Right cardiac atrium (tissue), 5 donors: ENCODE measurements around the gene PLEKHG4B. TPM values are rescaled to one million over a fixed set of nuclear protein-coding genes. Genes with fewer than 3 reads are reported as not detected.
"Not testable (repeated sequence)": the region's sequence is repeated elsewhere in the genome, so short reads cannot be mapped to it uniquely, and the experiment has no call there.

Source experiments
- ATAC-seq, 2 donors: fragments of 200-7000 bp; cut with Tn5 transposase; one replicate each; pipeline versions ENCODE4 v1.8.0 to v1.9.1; 2020; ENCODE audit warnings: moderate library complexity in 2 of 2, mild to moderate bottlenecking in 1 of 2
- DNase-seq, 3 donors: peaks; one replicate each; pipeline ENCODE4 v3.0.0-alpha.2; 2020
- H3K27ac ChIP-seq: one replicate; pipeline ENCODE4 v1.5.1; 2013; ENCODE audit warnings: mild to moderate bottlenecking, low read length, control low read depth, moderate library complexity
- H3K27me3 ChIP-seq: one replicate; pipeline ENCODE4 v1.6.1; 2013; ENCODE audit not compliant: control insufficient read depth, insufficient read depth
- H3K4me1 ChIP-seq: one replicate; pipeline ENCODE4 v1.6.1; 2013; ENCODE audit warnings: low read length; ENCODE audit not compliant: control insufficient read depth, insufficient read depth
- H3K4me3 ChIP-seq: one replicate; pipeline ENCODE4 v1.5.1; 2013; ENCODE audit warnings: low read length, control low read depth
- H3K9me3 ChIP-seq: one replicate; pipeline ENCODE4 v1.6.1; 2013; ENCODE audit warnings: low read length; ENCODE audit not compliant: control insufficient read depth
- WGBS: extraction: QIAGEN DNeasy Blood & Tissue Kit; methylation state at CpG from one replicate; pipeline ENCODE4 v1.1.7; 2013; 5-methylcytosine and 5-hydroxymethylcytosine counted together
- intact Hi-C, 4 donors: fragments of 100-400 bp; cut with DNase I; formaldehyde crosslinking; loops; one replicate each; pipeline versions ENCODE4 v1.11.0 to v1.14.0; 2022 to 2023
- polyA plus RNA-seq: library from polyadenylated mRNA; stranded (reverse); fragments of 200-250 nt; gene quantifications from one replicate; pipeline ENCODE4 v1.2.3, GENCODE V29; 2013
- total RNA-seq, 4 donors: library from RNA; stranded (reverse); fragmentation: NEBNext Ultra II Directional; extraction: Animal tissue kit (Norgen Biotek cat#: 25700); gene quantifications; one replicate each; pipeline ENCODE4 v1.2.1, GENCODE V29; 2021
- donor health status: healthy with polysubstance abuse.
- donor health status: DM: no; HTN: yes; CAD: no.
- donor health status: DM: no; HTN: no; CAD: no.
- donor health status: DM: no; HTN: yes; CAD: no; lungs with severe emphysema.
- donor health status: DM: yes; HTN: yes; CAD: no.

Gene PLEKHG4B
- total and polyA plus RNA-seq, 5 donors, result under 0.01 to 0.06 TPM; not detected in 3

- Histone ChIP-seq H3K4me3 (peak overlapping the region; percentile 3), H3K27ac (peak overlapping the region; percentile 34), H3K27me3 (no peaks in the 10 kb centered on the region), H3K9me3 (no peaks in the 10 kb centered on the region), H3K4me1 (peaks cover 3% of the 10 kb centered on the region)
- WGBS, result 89% methylated on average over 17 of the region's 17 CpGs
- ATAC-seq (no peak), DNase-seq (peak in 2 of 3 donors; percentile 46 to 60)
- intact Hi-C loops, result no loop called here
Measured at GRCh38 chr5:192970-193831, 101.2 kb downstream of the PLEKHG4B start.

GRCh38 chr5:194102-194501 lies 102.1 kb downstream of the PLEKHG4B start:
- WGBS, result 67% methylated on average over 15 of the region's 15 CpGs
- peak overlapping the region; percentile 46 for H3K27ac ChIP-seq
- no peak overlapping the region for H3K4me3 ChIP-seq
- no peaks in the 10 kb centered on the region for H3K27me3 ChIP-seq
- peak; percentile 9 to 23 for ATAC-seq
- DNase-seq, result peak in 2 of 3 donors; percentile 64 to 76
- H3K9me3 ChIP-seq, result no peaks in the 10 kb centered on the region
- peaks cover 2% of the 10 kb centered on the region for H3K4me1 ChIP-seq
- intact Hi-C loops, result no loop called here

GRCh38 chr5:194603-195209 lies 102.7 kb downstream of the PLEKHG4B start:
- H3K4me1 ChIP-seq, result peaks cover 2% of the 10 kb centered on the region

GRCh38 chr5:195401-196160 lies 103.6 kb downstream of the PLEKHG4B start:
- Histone ChIP-seq H3K9me3 (no peaks in the 10 kb centered on the region), H3K27me3 (no peaks in the 10 kb centered on the region), H3K4me3 (no peak overlapping the region), H3K27ac (no peak overlapping the region), H3K4me1 (no peaks in the 10 kb centered on the region)
- ATAC-seq (no peak), DNase-seq (peak in 1 of 3 donors; percentile 35)
- intact Hi-C loops, result no loop called here
- WGBS, result 79% methylated on average over 33 of the region's 33 CpGs

More at GRCh38 chr5:194603-195209, 102.7 kb downstream of the PLEKHG4B start:
- ATAC-seq, result no peak
- H3K27me3 ChIP-seq, result no peaks in the 10 kb centered on the region
- peak overlapping the region; percentile 50 for H3K27ac ChIP-seq
- intact Hi-C loops, result no loop called here
- H3K4me3 ChIP-seq, result no peak overlapping the region
- H3K9me3 ChIP-seq, result no peaks in the 10 kb centered on the region
- WGBS, result 91% methylated on average over 36 of the region's 36 CpGs
- peak in 1 of 3 donors; percentile 58 for DNase-seq

GRCh38 chr5:196350-196749 lies 104.4 kb downstream of the PLEKHG4B start:
- ATAC-seq (no peak), DNase-seq (peak in 1 of 3 donors; percentile 48)
- no peaks in the 10 kb centered on the region for H3K9me3 ChIP-seq
- 77% methylated on average over 9 of the region's 10 CpGs for WGBS
- H3K4me3 ChIP-seq, result no peak overlapping the region
- no peaks in the 10 kb centered on the region for H3K27me3 ChIP-seq
- H3K4me1 ChIP-seq, result no peaks in the 10 kb centered on the region
- intact Hi-C loops, result no loop called here
- no peak overlapping the region for H3K27ac ChIP-seq

GRCh38 chr5:197031-197430 lies 105.1 kb downstream of the PLEKHG4B start:
- intact Hi-C loops, H3K27me3 ChIP-seq, H3K4me3 ChIP-seq, ATAC-seq, H3K27ac ChIP-seq, H3K4me1 ChIP-seq, H3K9me3 ChIP-seq: not testable (repeated sequence)
- WGBS, result 73% methylated on average over 18 of the region's 18 CpGs
- peak in 1 of 3 donors; percentile 59 for DNase-seq

- intact Hi-C loops, result no loop called here
- Histone ChIP-seq H3K4me1 (no peaks in the 10 kb centered on the region), H3K4me3 (no peak overlapping the region), H3K9me3 (no peaks in the 10 kb centered on the region), H3K27me3 (no peaks in the 10 kb centered on the region), H3K27ac (no peak overlapping the region)
- 75% methylated on average over 12 of the region's 12 CpGs for WGBS
- DNase-seq (peak in 1 of 3 donors; percentile 20), ATAC-seq (no peak)
Measured at GRCh38 chr5:197892-198489, 106.0 kb downstream of the PLEKHG4B start.

- H3K4me3 ChIP-seq, result no peak overlapping the region
- no peak for ATAC-seq
- WGBS, result 97% methylated on average over 21 of the region's 21 CpGs
- no peak overlapping the region for H3K27ac ChIP-seq
- no peaks in the 10 kb centered on the region for H3K9me3 ChIP-seq
- intact Hi-C loops, result no loop called here
- no peaks in the 10 kb centered on the region for H3K27me3 ChIP-seq
- H3K4me1 ChIP-seq, result no peaks in the 10 kb centered on the region
- no peak for DNase-seq
Measured at GRCh38 chr5:198516-199196, 106.7 kb downstream of the PLEKHG4B start.

GRCh38 chr5:199197-199949 lies 107.4 kb downstream of the PLEKHG4B start:
- Histone ChIP-seq H3K4me1 (no peaks in the 10 kb centered on the region), H3K4me3 (no peak overlapping the region), H3K27ac (no peak overlapping the region), H3K27me3 (no peaks in the 10 kb centered on the region), H3K9me3 (no peaks in the 10 kb centered on the region)
- intact Hi-C loops, result no loop called here
- ATAC-seq, result no peak
- WGBS, result 94% methylated on average over 16 of the region's 16 CpGs
- DNase-seq, result no peak
